ENCODE results near the gene GOLGA3.

DNA sequence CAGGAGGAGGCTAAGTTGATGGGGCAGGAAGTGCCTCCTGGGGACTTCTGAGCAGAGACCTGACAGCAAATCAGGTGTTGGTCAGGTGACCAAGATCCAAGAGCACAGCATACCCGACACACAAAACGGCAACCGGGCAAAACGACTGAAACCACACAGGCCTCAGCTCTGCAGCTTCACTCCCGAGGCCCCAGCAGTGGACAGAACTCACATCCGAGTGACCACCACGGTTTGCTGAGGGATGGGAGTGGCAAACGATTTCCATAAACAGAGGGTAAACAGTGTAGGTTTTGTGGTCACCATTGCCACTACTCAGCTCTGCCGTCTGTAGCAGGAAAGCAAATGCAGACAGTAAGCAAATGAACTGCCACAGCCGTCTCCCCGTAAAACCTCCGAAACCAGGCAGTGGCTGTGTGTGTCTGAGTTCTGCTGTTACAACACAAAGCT, 44.3 kb upstream of the GOLGA3 start:
- TF ChIP-seq, protein P1, sequence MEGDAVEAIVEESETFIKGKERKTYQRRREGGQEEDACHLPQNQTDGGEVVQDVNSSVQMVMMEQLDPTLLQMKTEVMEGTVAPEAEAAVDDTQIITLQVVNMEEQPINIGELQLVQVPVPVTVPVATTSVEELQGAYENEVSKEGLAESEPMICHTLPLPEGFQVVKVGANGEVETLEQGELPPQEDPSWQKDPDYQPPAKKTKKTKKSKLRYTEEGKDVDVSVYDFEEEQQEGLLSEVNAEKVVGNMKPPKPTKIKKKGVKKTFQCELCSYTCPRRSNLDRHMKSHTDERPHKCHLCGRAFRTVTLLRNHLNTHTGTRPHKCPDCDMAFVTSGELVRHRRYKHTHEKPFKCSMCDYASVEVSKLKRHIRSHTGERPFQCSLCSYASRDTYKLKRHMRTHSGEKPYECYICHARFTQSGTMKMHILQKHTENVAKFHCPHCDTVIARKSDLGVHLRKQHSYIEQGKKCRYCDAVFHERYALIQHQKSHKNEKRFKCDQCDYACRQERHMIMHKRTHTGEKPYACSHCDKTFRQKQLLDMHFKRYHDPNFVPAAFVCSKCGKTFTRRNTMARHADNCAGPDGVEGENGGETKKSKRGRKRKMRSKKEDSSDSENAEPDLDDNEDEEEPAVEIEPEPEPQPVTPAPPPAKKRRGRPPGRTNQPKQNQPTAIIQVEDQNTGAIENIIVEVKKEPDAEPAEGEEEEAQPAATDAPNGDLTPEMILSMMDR (IDR thresholded peaks at IDR 0.05; ENCODE audit: low read depth, low read length): no peak
- TF ChIP-seq POLR2A (IDR thresholded peaks at IDR 0.05; ENCODE audit: extremely low read depth, insufficient read length): no peak

All from NB4 (cell line).